HepG2 (cell line): Measurements from ENCODE around the gene ZFYVE28. TPM values are rescaled to one million over a fixed set of nuclear protein-coding genes. Genes with fewer than 3 reads are reported as not detected.

Experiments
- ATAC-seq: fragments of 200-7000 bp; cut with Tn5 transposase; 3 replicates; pipeline ENCODE4 v1.9.1; 2020; ENCODE audit warnings: mild to moderate bottlenecking, moderate library complexity
- BruUV-seq: library from RNA; stranded (reverse); fragments of 400-500 nt; replicated peaks from 2 replicates; lab custom pipeline; 2021; lab: Mats Ljungman, UMichigan
- CTCF ChIA-PET: fragments of 300-600 bp; formaldehyde crosslinking; extraction: SDS; loops from one replicate; lab custom pipeline; 2021; ENCODE audit warnings: low total read pairs, inconsistent platforms, low intra/inter-chr PET ratio; lab: Yijun Ruan, JAX
- POLR2A ChIA-PET: fragments of 350-600 bp; sonication (Branson Sonifier 250); formaldehyde crosslinking; loops from one replicate; lab custom pipeline; 2020; ENCODE audit warnings: antibody characterized with exemption, inconsistent platforms; lab: Yijun Ruan, JAX
- DNase-seq: peaks from one replicate; pipeline ENCODE4 v3.0.0-alpha.2; 2015; ENCODE audit warnings: low spot score
- FAIRE-seq: peaks from 3 replicates; lab custom pipeline; 2011; peaks lifted over from hg19 to GRCh38; lab: Jason Lieb, UNC
- H2AFZ ChIP-seq: one replicate; pipeline ENCODE4 v1.6.1; 2011; ENCODE audit warnings: low read length, inconsistent platforms
- H3K27ac ChIP-seq: fragments of 300-600 bp; 3 replicates; pipeline ENCODE4 v1.8.0; 2011; ENCODE audit warnings: mixed run types, mild to moderate bottlenecking, mixed read lengths, low read length, inconsistent platforms; ENCODE audit not compliant: insufficient read depth; ENCODE audit errors: extremely low read length
- H3K27me3 ChIP-seq, 2 experiments: fragments of 200-600 bp in 1 of 2; 2 replicates in 1 of 2; 3 replicates in 1 of 2; pipeline versions ENCODE4 v1.6.0 to v1.8.0; 2011; ENCODE audit warnings: low read length in 2 of 2, mild to moderate bottlenecking in 2 of 2, moderate library complexity in 2 of 2, inconsistent platforms in 1 of 2; ENCODE audit not compliant: insufficient read depth in 2 of 2, control insufficient read depth in 1 of 2
- H3K36me3 ChIP-seq, 2 experiments: fragments of 200-600 bp in 1 of 2; replicated peaks in 1 of 2; 2 replicates in 1 of 2; 3 replicates in 1 of 2; pipeline versions ENCODE4 v1.5.1 to v1.8.0; 2011; ENCODE audit warnings: low read length in 2 of 2, inconsistent platforms in 1 of 2; ENCODE audit not compliant: insufficient read depth in 2 of 2, control insufficient read depth in 1 of 2
- H3K4me1 ChIP-seq: 2 replicates; pipeline ENCODE4 v1.5.1; 2012; ENCODE audit warnings: low read length, inconsistent platforms; ENCODE audit not compliant: insufficient read depth
- H3K4me2 ChIP-seq: 2 replicates; pipeline ENCODE4 v1.6.0; 2011; ENCODE audit warnings: low read depth, low read length, inconsistent platforms
- H3K4me3 ChIP-seq, 3 experiments: fragments of 200-600 bp in 1 of 3; sonication (generic), shearing (Covaris generic) in 1 of 3; replicated peaks in 1 of 3; 2 replicates each; pipeline ENCODE4 v1.5.1; 2011 to 2016; ENCODE audit warnings: low read length in 3 of 3, inconsistent platforms in 2 of 3, low read depth in 2 of 3, mild to moderate bottlenecking in 2 of 3, control low read depth in 1 of 3, mixed read lengths in 1 of 3; ENCODE audit not compliant: insufficient read depth in 1 of 3
- H3K79me2 ChIP-seq: one replicate; pipeline ENCODE4 v1.6.1; 2011; ENCODE audit warnings: low read length, inconsistent platforms; ENCODE audit not compliant: insufficient read depth
- H3K9ac ChIP-seq: 2 replicates; pipeline ENCODE4 v1.6.0; 2011; ENCODE audit warnings: mild to moderate bottlenecking, low read depth, low read length, inconsistent platforms; ENCODE audit not compliant: insufficient read depth
- H3K9me3 ChIP-seq: 2 replicates; pipeline ENCODE4 v1.5.1; 2012; ENCODE audit warnings: mild to moderate bottlenecking, low read length
- H4K20me1 ChIP-seq: 2 replicates; pipeline ENCODE4 v1.6.0; 2011; ENCODE audit warnings: inconsistent platforms, mild to moderate bottlenecking, low read length, moderate library complexity; ENCODE audit not compliant: insufficient read depth
- CBX2 ChIP-seq, 2 experiments: fragments of 200-600 bp in 1 of 2; sonication (generic); formaldehyde crosslinking in 1 of 2; IDR thresholded peaks; 2 replicates each; pipeline versions ENCODE4 v1.7.0 to v1.8.1; 2018 to 2022; ENCODE audit warnings: low read depth in 2 of 2, low read length in 1 of 2, mild to moderate bottlenecking in 1 of 2, missing genetic modification reagents in 1 of 2
- DMTF1 ChIP-seq: sonication (generic); formaldehyde crosslinking; IDR thresholded peaks from 2 replicates; pipeline ENCODE4 v1.4.0; 2020; ENCODE audit warnings: mild to moderate bottlenecking, missing genetic modification reagents
- KMT2A ChIP-seq: sonication (generic); formaldehyde crosslinking; IDR thresholded peaks from 2 replicates; pipeline ENCODE4 v1.4.0; 2020; ENCODE audit warnings: missing genetic modification reagents
- PHF20 ChIP-seq: sonication (generic); formaldehyde crosslinking; IDR thresholded peaks from 2 replicates; pipeline ENCODE4 v1.5.0; 2020; ENCODE audit warnings: mild to moderate bottlenecking, missing genetic modification reagents
- RNF2 ChIP-seq: fragments of 450-650 bp; conservative IDR thresholded peaks from 2 replicates; pipeline ENCODE4 v1.6.1; 2016; ENCODE audit warnings: low read depth
- SIX1 ChIP-seq: sonication (generic); formaldehyde crosslinking; IDR thresholded peaks from 2 replicates; pipeline ENCODE4 v1.4.0; 2020; ENCODE audit warnings: missing genetic modification reagents, borderline replicate concordance
- TP53 ChIP-seq: sonication (generic); formaldehyde crosslinking; conservative IDR thresholded peaks from 2 replicates; pipeline ENCODE4 v1.4.0; 2020; ENCODE audit warnings: missing genetic modification reagents
- ZFP36 ChIP-seq: fragments of 150-350 bp; IDR thresholded peaks from 2 replicates; pipeline ENCODE4 v1.6.1; 2018; ENCODE audit warnings: borderline replicate concordance, low read length, low read depth; ENCODE audit not compliant: partially characterized antibody
- ZNF337 ChIP-seq: sonication (generic); formaldehyde crosslinking; IDR thresholded peaks from 2 replicates; pipeline ENCODE4 v1.5.1; 2020; ENCODE audit warnings: missing genetic modification reagents, low read depth, mild to moderate bottlenecking, borderline replicate concordance
- ZNF660 ChIP-seq: sonication (generic); formaldehyde crosslinking; IDR thresholded peaks from 2 replicates; pipeline ENCODE4 v1.5.1; 2020; ENCODE audit warnings: mild to moderate bottlenecking, low read depth, missing genetic modification reagents, borderline replicate concordance
- WGBS: methylation state at CpG from one replicate; pipeline ENCODE4 v1.1.6; 2017; ENCODE audit warnings: low lambda C conversion rate; 5-methylcytosine and 5-hydroxymethylcytosine counted together
- in situ Hi-C: cut with HindIII; loops from 2 replicates; pipeline ENCODE4 v1.10.0; 2017; ENCODE audit warnings: low pct_unique_long_range_greater_than_20kb; ENCODE audit not compliant: extremely low pct_ligation_motif_present
- intact Hi-C: fragments of 100-400 bp; cut with micrococcal nuclease; formaldehyde crosslinking; loops from one replicate; pipeline ENCODE4 v1.10.0; 2022; ENCODE audit not compliant: unreplicated experiment
- polyA plus RNA-seq, 8 experiments: library from polyadenylated mRNA; depleted of rRNA in 3 of 8; stranded (reverse) in 7 of 8; unstranded in 1 of 8; fragments of >200 nt; fragmentation: Illumina TruSeq in 4 of 8; extraction: Trizol in 4 of 8; gene quantifications; 2 replicates each; pipeline versions ENCODE4 v1.2.1 to v1.2.3, GENCODE V29; 2011 to 2016; ENCODE audit warnings: low read depth in 4 of 8, missing spikeins in 1 of 8, mixed read lengths in 1 of 8; ENCODE audit not compliant: insufficient read depth in 1 of 8
- total RNA-seq, 5 experiments: library from RNA; depleted of rRNA; stranded (reverse); fragments of >200 nt; fragmentation: Illumina TruSeq; extraction: Trizol; gene quantifications; 2 replicates each; pipeline ENCODE4 v1.2.3, GENCODE V29; 2016; ENCODE audit warnings: low read depth in 1 of 5
- TF ChIP-seq, protein P1 (sequence below): sonication (generic); formaldehyde crosslinking; IDR thresholded peaks from 2 replicates; pipeline ENCODE4 v1.8.1; 2023; ENCODE audit warnings: missing genetic modification reagents, inconsistent platforms, borderline replicate concordance

ZFYVE28 gene
- total and polyA plus RNA-seq, 2 of the 13 experiments (the other 11 are each of a cell fraction or from before 2014, with no cell fraction given), result 0.12 to 0.22 TPM

- Histone ChIP-seq H3K36me3 (no peaks in the 10 kb centered on the region), H3K27me3 (peaks cover 19 to 76% of the 10 kb centered on the region in 2 experiments), H4K20me1 (peaks cover 3% of the 10 kb centered on the region; the same call in 1 of the 2 replicates), H3K4me2 (no peak overlapping the region), H3K27ac (no peak overlapping the region), H2AFZ (no peak overlapping the region), H3K4me1 (peaks cover 51% of the 10 kb centered on the region), H3K4me3 (no peak overlapping the region), H3K9ac (no peak overlapping the region), H3K79me2 (no peaks in the 10 kb centered on the region), H3K9me3 (no peaks in the 10 kb centered on the region)
- DNase-seq (no peak), ATAC-seq (no peak), FAIRE-seq (no peak)
- intact Hi-C loops (no loop called here), in situ Hi-C loops (no loop called here)
- 56% methylated on average over 15 of the region's 17 CpGs for WGBS
- no TSS peak for BruUV-seq
- ChIA-PET CTCF (no interaction called here), POLR2A (no interaction called here)
- TF ChIP-seq SIX1 (CRISPR knock-in tag) (no peak), RNF2 (0 out of 2 replicates have a peak, but pooled peaks have one; percentile 30), PHF20 (CRISPR knock-in tag) (no peak), CBX2 (IDR thresholded peaks at IDR 0.05; ENCODE audit: low read depth, low read length) (peak; percentile 59; the same call in 1 of the 2 replicates), CBX2 (CRISPR knock-in tag; IDR thresholded peaks at IDR 0.05; ENCODE audit: low read depth) (no peak), ZFP36 (peak; percentile 32)
Measured at GRCh38 chr4:2415881-2416563, 2.4 kb downstream of the ZFYVE28 start.

DNA sequence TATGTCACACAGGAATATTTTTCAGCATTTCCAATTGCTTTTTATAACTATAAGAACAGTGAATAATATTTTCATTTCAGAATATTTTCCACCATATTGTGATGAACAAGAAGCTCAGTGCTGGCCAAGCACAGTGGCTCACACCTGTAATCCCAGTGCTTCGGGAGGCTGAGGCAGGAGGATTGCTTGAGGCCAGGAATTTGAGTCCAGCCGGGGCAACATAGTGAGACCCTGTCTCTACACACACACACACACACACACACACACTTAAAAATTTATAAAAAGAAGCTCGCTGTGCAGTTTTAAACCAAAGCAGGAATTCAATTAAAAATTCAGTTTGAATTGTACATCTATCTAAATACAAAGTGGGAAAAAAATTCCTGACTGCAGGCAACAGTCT lies 3.2 kb downstream of the ZFYVE28 start:
- Histone ChIP-seq H3K36me3 (no peaks in the 10 kb centered on the region), H3K9me3 (no peaks in the 10 kb centered on the region), H3K4me1 (peaks cover 51% of the 10 kb centered on the region), H4K20me1 (peaks cover 3% of the 10 kb centered on the region; the same call in 1 of the 2 replicates), H3K4me2 (no peak overlapping the region), H3K27me3 (peaks cover 19 to 68% of the 10 kb centered on the region in 2 experiments), H3K79me2 (no peaks in the 10 kb centered on the region), H3K4me3 (no peak overlapping the region), H3K9ac (no peak overlapping the region), H2AFZ (no peak overlapping the region)
- DNase-seq (no peak), ATAC-seq (no peak), FAIRE-seq (no peak)
- intact Hi-C loops, result no loop called here
- in situ Hi-C loops, result no loop called here
- WGBS, result 38% methylated on average over 3 of the region's 3 CpGs
- BruUV-seq, result no TSS peak
- ChIA-PET CTCF (no interaction called here), POLR2A (no interaction called here)
- TF ChIP-seq ZNF660 (CRISPR knock-in tag) (no peak), TP53 (CRISPR knock-in tag) (no peak), ZNF337 (CRISPR knock-in tag) (no peak), KMT2A (CRISPR knock-in tag) (no peak), DMTF1 (CRISPR knock-in tag) (no peak)
- TF ChIP-seq, protein P1, sequence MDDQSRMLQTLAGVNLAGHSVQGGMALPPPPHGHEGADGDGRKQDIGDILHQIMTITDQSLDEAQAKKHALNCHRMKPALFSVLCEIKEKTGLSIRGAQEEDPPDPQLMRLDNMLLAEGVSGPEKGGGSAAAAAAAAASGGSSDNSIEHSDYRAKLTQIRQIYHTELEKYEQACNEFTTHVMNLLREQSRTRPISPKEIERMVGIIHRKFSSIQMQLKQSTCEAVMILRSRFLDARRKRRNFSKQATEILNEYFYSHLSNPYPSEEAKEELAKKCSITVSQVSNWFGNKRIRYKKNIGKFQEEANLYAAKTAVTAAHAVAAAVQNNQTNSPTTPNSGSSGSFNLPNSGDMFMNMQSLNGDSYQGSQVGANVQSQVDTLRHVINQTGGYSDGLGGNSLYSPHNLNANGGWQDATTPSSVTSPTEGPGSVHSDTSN (CRISPR knock-in tag), result no peak
- TF ChIP-seq, all 625 proteins: peak for 0
- no peak overlapping the region for H3K27ac ChIP-seq
